Activated CD8-positive, alpha-beta memory T cell treated with anti-CD3 and anti-CD28 coated beads, Interleukin-2, amount 50 U/mL, for 1 hour (primary cell): ENCODE data around the gene DMC1.

Experiments
- DNase-seq: peaks from one replicate; pipeline ENCODE4 v3.0.0-alpha.2; 2020; ENCODE audit errors: extremely low read depth

The DMC1 gene

GRCh38 chr22:38567531-38568285 lies 2.3 kb downstream of the DMC1 start:
- DNase-seq = no peak

GRCh38 chr22:38566726-38567504 lies 3.1 kb downstream of the DMC1 start:
- DNase-seq = no peak

- DNase-seq = no peak
These were observed 4.5 kb downstream of the DMC1 start for GRCh38 chr22:38565441-38565840.

GRCh38 chr22:38564669-38565068 lies 5.3 kb downstream of the DMC1 start:
- no peak for DNase-seq

GRCh38 chr22:38554281-38554680 lies 15.7 kb downstream of the DMC1 start:
- DNase-seq = no peak

- no peak for DNase-seq
These were observed 20.7 kb downstream of the DMC1 start for GRCh38 chr22:38549101-38549894.

- DNase-seq = no peak
These were observed 29.3 kb downstream of the DMC1 start for GRCh38 chr22:38540701-38541100.

GRCh38 chr22:38531251-38531938 lies 38.6 kb downstream of the DMC1 start:
- DNase-seq = no peak

GRCh38 chr22:38524429-38524828 lies 45.6 kb downstream of the DMC1 start:
- DNase-seq = no peak

- no peak for DNase-seq
These were observed 46.5 kb downstream of the DMC1 start for GRCh38 chr22:38523479-38523878.

- DNase-seq = no peak
These were observed 47.0 kb downstream of the DMC1 start for GRCh38 chr22:38523029-38523428.

- DNase-seq = no peak
These were observed 50.3 kb downstream of the DMC1 start for GRCh38 chr22:38519453-38520250.

- no peak for DNase-seq
These were observed 51.4 kb downstream of the DMC1 start for GRCh38 chr22:38518620-38519019.

GRCh38 chr22:38513063-38513462 lies 56.9 kb downstream of the DMC1 start:
- DNase-seq = peak; percentile 17

GRCh38 chr22:38510416-38510970 lies 59.5 kb downstream of the DMC1 start:
- DNase-seq = no peak

- peak; percentile 93 for DNase-seq
These were observed 63.6 kb downstream of the DMC1 start, which contains the start of gene DDX17 for GRCh38 chr22:38506118-38506962. Gene DDX17, minus strand, starts transcription at chr22:38506311.

GRCh38 chr22:38505541-38506117 lies 64.4 kb downstream of the DMC1 start:
- peak; percentile 12 for DNase-seq

- DNase-seq = peak; percentile 14
These were observed 65.0 kb downstream of the DMC1 start for GRCh38 chr22:38504731-38505540.
